A549 treated with CpdA at 1 μM for 4 hours (cell line): ENCODE measurements around the gene GALR3. TPM values are rescaled to one million over a fixed set of nuclear protein-coding genes. Genes with fewer than 3 reads are reported as not detected.

Source experiments
- total RNA-seq: library from RNA; stranded (reverse); fragments of 200-300 nt; extraction: Qiagen RNA extraction; gene quantifications from 5 replicates; pipeline ENCODE4 v1.2.3, GENCODE V29; 2022; ENCODE audit warnings: low read depth

GALR3 gene
- not detected in 5 replicates for total RNA-seq

GRCh38 chr22:37823134-37823985 lies at the start of gene GALR3:
Gene GALR3, plus strand, starts transcription at chr22:37823382. Its CDS starts 25 bp downstream, at chr22:37823407.

GRCh38 chr22:37807410-37808293 lies 15.5 kb upstream of the GALR3 start, which contains the start of gene GCAT:
Gene GCAT, plus strand, starts transcription at chr22:37807934. Its CDS starts 34 bp downstream, at chr22:37807968.

GRCh38 chr22:37849089-37849751 lies 26.0 kb downstream of the GALR3 start, which contains the start of gene EIF3L:
Gene EIF3L, plus strand, starts transcription at chr22:37849419. Its CDS starts 31 bp downstream, at chr22:37849450.

Other genes with a start within 250 kb of the GALR3 start
- gene LGALS2, start 243.3 kb upstream of the GALR3 start, total RNA-seq = 0.27 to 0.45 TPM (median 0.34 TPM) in 4 of 5 replicates, not detected in the other
- gene GGA1, start 214.5 kb upstream of the GALR3 start, total RNA-seq = 18.9 to 25.2 TPM (median 22.3 TPM) in 5 replicates
- 1.2 to 2.8 TPM (median 2.0 TPM) in 5 replicates for gene SH3BP1, start 183.7 kb upstream of the GALR3 start, total RNA-seq
- 16.3 to 21.8 TPM (median 21.4 TPM) in 5 replicates for gene PDXP, start 164.7 kb upstream of the GALR3 start, total RNA-seq
- 1,299 to 1,423 TPM (median 1,303 TPM) in 5 replicates for gene LGALS1, start 147.7 kb upstream of the GALR3 start, total RNA-seq
- 26.8 to 30.7 TPM (median 28.4 TPM) in 5 replicates for gene NOL12, start 137.0 kb upstream of the GALR3 start, total RNA-seq
- gene TRIOBP, start 126.3 kb upstream of the GALR3 start, total RNA-seq = 21.4 to 33.2 TPM (median 28.4 TPM) in 5 replicates
- 2.4 to 4.0 TPM (median 3.0 TPM) in 5 replicates for gene GCAT, start 15.4 kb upstream of the GALR3 start, total RNA-seq
- 16.9 to 26.6 TPM (median 24.2 TPM) in 5 replicates for gene ANKRD54, start 21.0 kb downstream of the GALR3 start, total RNA-seq
- 250 to 297 TPM (median 288 TPM) in 5 replicates for gene EIF3L, start 26.0 kb downstream of the GALR3 start, total RNA-seq
- 16.2 to 21.3 TPM (median 16.8 TPM) in 5 replicates for gene MICALL1, start 82.9 kb downstream of the GALR3 start, total RNA-seq
- 0.14 to 0.36 TPM (median 0.28 TPM) in 5 replicates for gene C22orf23, start 130.2 kb downstream of the GALR3 start, total RNA-seq
- gene POLR2F, start 130.3 kb downstream of the GALR3 start, total RNA-seq = 117 to 144 TPM (median 140 TPM) in 5 replicates
- not detected in 5 replicates for gene SOX10, start 161.2 kb downstream of the GALR3 start, total RNA-seq
- gene PICK1, start 234.0 kb downstream of the GALR3 start, total RNA-seq = 9.0 to 13.8 TPM (median 10.5 TPM) in 5 replicates